GM18508 (cell line): ENCODE data around the gene TSHZ3.

Experiments used
- ATAC-seq: cut with Tn5 transposase; IDR thresholded peaks from one replicate; pipeline ENCODE4 v1.9.1; 2021; ENCODE audit warnings: moderate number of reproducible peaks; ENCODE audit not compliant: insufficient read depth, unreplicated experiment

The TSHZ3 gene

GRCh38 chr19:31271306-31271911 is 77.8 kb downstream of the TSHZ3 start:
- no peak for ATAC-seq

GRCh38 chr19:31270897-31271296 is 78.3 kb downstream of the TSHZ3 start:
- ATAC-seq = no peak

GRCh38 chr19:31269425-31270127 is 79.7 kb downstream of the TSHZ3 start:
- no peak for ATAC-seq

- ATAC-seq = no peak
Measured at GRCh38 chr19:31268751-31269383, 80.4 kb downstream of the TSHZ3 start.

GRCh38 chr19:31266731-31267130 is 82.5 kb downstream of the TSHZ3 start:
- ATAC-seq = no peak

DNA sequence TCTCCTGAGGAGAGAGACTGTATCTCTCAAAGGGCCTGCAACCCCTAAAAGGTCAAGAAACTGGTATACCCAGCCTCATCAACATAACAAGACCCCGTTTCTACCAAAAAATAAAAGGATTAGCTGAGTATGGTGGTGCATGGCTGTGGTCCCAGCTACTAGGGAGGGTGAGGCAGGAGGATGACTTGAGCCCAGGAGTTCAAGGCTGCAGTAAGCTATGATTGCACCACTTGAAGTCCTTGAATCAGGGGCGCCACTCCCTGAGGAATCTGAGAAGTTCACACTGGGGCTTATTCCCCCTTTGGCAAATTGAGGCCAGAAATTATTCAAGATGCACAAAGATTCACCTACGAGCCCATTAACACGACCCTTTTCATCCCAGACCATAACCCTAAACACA is 83.0 kb downstream of the TSHZ3 start:
- ATAC-seq = no peak

DNA sequence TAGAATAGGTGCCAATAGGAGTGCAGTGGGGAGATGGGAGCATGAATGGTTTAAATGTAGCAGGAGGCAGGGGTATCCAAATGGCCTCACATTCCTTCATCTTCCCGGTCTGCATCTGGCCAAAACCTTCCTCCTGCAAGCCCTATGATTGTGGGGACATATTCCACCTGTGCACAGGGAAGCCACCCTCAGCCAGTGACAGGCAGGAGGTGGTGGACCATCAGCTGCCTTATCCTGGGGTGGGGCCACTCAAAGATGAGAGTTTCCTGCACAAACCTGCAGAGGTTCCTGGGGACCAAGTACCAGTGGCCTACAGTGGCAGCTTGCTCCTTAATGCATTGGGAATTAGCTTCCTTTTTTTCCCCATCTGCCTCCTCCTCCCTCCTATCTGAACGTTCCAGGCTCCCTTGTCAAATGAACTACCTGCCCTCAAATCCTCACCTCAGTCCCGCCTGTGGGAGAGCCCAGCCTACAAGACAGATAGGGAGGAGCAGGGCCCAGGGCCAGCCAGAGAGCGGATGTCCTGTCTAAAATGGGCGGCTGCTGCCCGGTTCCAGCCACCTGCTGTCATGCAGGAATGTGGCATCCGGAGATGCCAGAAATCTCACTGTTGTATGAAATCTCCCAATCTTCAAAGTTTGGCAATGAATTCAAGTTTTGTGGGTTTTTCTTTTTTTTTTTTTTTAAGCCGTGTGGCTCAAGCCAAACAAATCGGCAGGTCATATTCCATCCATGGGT is 85.0 kb downstream of the TSHZ3 start:
- ATAC-seq = no peak

DNA sequence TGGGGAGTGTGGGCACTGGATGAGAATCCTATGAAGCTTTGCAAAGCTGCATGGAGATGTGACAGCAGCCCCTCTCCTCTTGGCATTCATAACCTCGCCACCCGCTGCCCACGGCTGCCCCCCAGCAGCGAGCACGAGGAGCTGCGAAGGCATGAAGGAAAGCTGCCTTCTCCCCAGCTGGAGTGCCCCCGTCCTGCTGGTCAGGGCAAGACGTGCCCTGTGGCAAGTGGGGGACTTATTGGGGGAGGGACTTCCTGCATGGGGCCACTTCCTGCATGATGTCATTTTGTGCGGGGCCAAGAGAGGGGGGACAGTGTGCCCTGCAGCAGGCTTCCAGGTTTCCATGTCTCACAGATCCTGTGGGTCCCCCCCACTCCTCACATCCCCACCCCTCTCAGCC is 85.9 kb downstream of the TSHZ3 start:
- no peak for ATAC-seq

DNA sequence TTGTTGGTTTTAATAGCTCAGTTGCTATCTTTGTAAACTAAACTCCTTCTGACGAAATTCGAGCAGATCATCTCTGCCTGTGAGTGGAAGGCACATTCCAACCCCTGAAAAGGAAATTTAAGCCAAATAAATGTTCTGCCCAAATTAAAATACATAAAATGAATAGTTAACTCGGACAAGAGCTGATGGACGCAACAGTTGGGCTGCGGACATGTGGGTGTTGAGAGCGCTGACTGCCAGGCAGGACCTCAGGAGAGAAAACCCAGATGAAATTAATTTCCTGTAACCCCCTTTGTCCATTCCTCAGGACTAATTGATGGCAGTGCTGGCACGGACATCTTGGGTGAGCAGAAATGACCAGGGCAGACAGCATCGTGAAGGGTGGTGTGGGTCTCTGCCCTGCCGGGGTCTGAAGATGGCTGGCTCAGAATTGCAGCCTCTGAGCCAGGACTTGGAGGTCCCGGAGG is 86.5 kb downstream of the TSHZ3 start:
- no peak for ATAC-seq

GRCh38 chr19:31261603-31262212 is 87.5 kb downstream of the TSHZ3 start:
- no peak for ATAC-seq

- no peak for ATAC-seq
Measured at GRCh38 chr19:31261019-31261602, 88.1 kb downstream of the TSHZ3 start.

DNA sequence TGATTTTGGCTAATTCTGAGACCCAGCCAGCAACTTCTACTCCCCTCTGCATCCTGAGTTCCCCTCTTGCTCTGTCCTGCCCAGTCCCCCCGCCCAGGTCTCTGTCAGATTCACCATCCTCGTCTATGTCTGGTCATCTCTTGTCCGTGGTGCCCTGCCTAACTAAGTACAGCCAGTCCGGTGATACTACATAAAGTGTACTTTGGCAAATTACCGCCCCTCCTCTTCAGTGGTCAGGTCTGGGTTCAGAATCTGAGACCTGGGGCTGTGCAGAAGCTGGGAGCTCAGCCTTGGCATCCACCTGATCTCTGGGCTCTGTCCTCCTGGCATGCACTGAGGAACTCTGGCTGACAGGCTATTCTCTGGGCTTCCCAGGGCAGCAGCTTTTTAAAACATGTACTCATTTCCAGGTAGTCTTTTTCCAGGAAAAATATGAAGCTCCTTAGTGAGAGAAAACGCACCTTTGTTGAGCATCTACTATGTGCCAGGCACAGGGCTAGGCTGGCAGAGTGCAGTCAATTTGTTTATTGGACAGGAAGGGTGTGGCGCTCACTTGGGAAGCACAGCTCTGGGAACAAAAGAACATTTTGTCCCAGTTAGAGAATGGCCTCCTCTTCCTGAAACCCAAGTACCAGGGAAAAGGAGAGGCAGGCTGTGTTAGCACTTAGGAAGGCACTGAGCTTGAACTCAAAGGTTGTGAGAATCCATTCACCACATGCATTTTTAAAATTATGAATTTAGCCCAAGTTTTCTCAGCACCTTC is 88.9 kb downstream of the TSHZ3 start:
- no peak for ATAC-seq

DNA sequence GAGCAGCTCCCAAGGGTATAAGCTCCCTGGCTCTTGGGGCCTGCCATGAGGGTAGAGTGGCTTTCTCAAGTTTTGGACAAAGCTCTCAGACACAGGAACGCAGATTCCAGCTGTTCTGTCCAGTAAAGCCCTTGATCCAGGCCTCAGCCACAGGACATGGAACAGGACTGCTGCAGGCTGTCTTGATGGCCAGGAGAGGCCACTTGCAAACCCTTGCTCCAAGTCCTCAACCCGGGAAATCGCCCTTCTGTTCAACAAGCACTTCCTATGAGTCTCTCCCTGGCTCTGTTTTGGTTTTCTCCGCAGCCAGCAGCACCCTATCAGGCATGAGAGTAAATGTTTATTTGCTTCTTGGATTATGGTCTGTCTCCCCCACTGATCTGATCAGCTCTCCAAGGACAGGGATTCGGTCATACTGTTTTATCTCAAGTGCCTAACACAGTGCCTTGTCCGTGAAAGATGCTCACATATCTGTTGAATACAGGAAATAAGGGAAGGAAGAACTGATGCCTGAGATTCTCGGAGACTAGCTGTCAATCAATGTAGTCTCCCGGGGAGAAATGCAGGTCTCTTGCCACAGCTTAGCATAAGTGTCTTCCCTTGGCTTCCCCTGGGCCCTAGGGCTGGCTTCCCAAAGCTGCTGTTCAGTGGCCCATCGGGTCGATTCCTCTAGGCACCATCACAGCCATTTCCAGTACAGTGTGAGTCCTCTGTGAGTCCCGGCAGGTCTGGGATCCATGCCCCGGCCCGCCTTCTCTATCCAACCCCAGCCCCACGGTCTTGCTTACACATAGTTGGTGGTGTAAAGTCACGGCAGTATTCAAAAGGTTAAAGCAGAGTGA is 90.8 kb downstream of the TSHZ3 start:
- ATAC-seq = no peak

DNA sequence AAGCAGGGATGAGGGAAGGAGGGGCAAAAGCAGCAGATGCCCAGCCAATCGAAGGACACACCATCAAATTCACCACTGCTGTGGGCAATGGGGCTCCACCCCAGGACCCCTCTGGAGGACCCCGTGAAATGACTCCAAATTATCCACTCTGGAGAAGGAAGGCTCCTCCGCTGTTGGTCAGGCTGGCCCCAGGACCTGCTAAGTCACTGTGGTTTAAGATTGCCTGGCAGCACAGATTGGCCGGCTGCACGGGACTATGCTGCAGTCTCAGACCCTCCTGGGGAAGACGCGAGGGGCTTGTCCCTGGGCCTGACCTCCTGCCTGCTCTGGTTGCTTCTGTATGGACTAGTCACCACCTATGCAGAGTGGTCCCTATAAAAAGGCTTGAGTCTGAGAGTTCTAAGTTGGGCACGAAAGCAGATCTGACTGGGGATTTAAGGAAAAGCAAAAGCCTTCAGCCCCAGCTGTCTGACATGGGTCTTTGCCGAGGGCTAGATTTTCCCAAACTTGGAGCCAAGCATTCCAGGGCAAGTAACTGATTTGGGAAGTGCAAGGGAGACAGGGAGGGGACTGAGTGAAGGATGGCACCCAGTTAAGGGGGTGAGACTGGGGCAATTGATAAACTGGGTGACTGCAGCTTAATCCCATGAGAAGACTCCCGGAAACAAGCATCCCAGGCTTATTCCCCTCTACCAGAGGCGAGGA is 91.7 kb downstream of the TSHZ3 start:
- ATAC-seq = no peak

DNA sequence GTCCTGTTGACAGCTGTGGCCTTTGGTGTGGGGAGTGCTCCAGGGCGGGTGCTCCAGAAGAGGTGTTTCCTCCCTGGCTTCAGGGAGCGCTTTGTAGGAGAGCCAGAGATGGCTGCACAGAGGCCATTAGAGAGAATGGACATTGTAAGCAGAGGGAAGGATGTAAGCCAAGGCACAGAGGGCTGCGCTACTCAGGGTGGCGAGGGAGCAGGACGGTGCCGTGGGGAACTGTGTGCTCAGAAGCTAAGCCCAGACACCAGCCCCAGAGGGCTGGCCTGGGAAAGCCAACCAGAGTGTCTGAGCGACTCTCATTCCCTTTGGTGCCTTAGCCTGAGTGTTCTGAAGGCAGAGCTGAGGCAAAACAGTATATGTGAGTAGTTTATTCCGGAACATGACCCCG is 92.2 kb downstream of the TSHZ3 start:
- ATAC-seq = no peak

DNA sequence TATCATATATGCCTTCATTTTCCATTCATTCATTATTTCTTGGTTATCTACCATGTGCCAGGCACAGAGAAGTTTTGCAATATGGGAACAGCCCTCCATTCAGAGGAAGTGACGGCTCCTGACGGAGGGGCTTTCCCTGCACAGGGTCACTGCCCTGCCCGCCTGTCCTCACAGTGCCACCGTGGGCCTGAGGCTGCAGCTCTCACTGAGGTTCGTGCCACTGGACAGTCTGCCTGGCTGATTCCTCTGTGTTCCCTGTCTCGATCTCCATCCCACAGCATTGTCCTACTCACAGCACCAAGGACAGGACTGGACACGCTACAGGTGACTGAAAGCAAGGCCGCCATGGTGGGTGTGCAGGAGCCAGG is 92.7 kb downstream of the TSHZ3 start:
- no peak for ATAC-seq

DNA sequence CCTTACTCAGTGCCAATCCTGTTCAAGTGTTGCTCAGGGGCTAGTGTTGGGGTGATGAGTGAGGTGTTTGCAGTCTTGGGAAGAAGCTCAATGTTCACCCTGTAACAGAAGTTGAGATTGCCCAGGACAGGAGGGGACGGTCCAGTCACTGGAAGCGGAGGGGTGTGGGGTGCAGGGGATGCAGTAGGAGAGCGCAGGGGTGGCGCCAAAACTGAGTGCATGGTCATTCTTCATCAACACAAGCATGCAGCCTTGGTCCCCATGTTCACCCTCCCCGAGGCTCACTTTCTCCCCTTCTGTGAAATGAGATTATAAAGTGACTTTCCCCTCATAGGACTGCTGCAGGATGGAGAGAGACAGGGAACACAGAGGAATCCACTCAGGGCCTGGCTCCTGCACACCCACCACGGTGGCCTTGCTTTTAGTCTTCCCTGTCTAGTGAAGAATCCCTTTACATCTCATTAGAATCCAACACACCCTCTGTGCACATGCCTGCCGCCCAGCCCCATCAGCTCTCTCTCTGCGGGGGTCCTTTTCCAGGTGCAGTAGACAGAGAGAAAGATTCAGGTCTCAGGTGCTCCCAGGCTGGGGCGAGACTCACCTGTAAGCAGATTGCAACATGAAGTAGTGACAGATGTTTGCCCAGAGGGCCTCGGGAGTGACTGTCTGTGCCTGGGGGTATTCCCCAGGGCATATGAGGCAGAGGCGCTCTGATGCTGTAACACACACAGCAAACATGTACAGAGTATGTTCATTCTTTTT is 93.2 kb downstream of the TSHZ3 start:
- ATAC-seq = no peak
